NCI-H748 treated with DMSO at 0.1 percent for 48 hours (cell line): ENCODE measurements around the gene PUDP.

Source experiments
- DNase-seq: peaks from one replicate; lab custom pipeline; 2025; lab: John Stamatoyannopoulos, UW

Gene PUDP

DNA sequence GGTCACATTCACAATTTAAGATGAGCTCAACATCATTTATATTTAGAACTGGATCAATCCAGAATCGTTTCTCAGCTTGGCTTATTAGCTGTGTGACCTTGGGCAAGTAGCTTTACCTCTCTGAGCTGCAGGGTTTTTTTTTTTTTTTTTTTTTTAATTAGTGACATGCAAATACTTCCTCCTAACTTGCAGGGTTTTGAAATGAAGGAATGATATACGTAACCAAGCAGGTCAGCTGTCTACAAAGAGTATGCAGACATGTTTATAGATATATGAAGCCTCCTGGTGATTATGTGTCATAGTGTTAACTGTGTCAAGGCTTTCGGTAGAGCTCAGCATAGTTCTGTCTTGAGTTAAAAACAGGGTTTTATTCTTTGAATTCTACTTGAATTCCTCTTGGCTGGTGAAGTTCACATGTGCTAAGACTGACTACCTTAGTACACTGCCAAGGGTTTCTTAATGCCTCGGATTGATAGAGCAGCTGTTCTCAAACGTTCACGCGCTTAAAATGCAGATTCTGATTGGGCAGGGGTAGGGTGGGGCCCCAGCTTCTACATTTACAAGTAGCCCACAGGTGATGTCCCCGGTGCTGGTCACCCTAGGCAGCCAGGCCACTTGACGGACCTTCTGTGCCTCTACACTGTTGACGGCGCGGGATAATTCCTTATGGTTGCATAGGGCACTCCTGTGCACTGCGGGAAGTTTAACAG lies 1.1 kb downstream of the PUDP start:
- peak; percentile 83 for DNase-seq

DNA sequence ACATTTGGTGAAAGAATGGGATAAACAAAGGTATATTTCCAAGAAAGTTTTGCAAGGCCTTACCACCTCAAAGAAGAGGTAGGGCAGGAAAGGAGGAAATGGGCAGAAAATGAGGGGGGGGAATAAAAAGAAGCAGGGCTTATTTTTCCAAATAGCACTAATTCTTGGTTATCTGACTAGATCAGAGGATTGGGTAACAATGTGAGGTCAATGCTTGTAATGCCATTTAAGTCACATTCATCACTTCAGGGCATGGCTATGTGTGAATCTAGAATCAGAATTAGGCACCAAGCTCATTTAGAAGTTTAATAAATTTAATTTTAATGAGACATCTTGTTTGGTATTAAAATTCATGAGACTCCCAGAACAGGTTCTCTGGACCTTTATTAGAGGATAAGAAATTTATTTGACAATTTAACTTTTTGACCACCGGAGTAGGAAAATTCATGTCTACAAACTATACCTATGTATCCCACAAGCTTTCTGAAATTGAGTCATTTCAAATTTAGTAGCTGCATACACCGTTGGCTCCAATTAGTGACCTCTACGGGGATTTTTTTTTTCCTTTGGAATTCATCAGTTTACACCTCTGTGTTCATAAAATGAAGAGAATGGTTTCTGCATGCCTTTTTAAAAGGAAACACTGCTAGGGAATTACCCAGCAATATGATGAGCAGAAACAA lies 1.8 kb downstream of the PUDP start:
- DNase-seq, result no peak

DNA sequence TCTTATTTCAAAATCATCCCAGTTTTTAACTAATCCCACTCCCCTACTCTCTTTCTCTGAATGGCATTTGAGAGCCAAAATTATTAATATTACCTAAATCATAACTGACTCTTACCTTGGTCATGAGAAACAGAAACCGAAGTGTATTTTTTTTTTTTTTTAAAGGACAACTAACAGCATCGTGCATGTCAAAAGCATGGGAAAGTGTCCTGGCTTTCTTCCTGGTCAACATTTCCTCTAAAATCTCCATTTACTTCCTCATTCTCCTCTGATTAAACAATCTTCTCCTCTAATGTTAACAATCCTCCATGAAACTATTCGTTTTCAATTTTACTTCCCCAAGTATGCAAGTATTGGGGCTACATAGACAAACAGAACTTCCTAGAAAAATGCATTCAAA lies 2.5 kb downstream of the PUDP start:
- DNase-seq, result no peak

DNA sequence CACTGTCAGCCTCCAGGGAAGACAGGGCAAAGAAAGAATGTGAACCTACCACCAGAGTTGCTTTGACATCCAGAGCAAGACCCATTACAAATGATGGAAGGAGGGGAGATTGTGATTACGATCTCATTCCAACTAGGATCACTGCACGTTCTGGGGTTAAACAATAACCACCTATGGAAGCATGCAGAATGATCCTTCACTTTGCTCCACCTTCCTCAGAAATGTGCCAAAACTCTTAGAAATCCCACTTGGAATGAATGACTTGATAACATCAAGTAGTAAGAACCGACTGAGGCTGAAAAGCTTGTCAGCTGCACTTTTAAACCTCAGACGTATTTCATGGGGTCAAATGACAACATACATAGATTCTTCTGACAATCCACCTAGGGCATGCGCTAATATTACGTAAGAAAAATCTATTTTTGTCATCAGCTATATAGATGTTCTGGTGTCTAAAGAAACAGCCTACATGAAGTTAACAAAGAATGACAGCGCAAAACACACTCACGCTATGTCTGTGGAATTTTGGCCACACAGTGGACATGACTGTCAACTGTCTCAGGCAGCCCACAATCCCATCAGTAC lies 3.9 kb downstream of the PUDP start:
- DNase-seq, result no peak

DNA sequence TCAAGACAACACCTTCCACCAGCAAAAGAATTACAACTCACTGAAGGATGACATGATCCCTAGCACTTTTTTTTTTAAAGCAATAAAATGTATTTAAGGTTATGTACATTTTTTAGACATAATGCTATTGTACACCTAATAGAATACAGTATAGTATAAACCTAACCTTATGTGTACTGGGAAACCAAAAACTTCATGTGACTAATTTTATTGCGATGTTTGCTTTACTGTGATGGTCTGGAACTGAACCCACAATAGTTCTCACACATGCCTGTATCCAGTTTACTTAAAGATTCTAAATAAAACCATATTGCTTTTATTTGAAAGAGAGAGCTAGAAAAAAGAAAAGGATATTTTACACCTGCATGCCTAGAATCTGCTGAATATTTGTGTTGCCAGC lies 4.9 kb downstream of the PUDP start:
- no peak for DNase-seq

DNA sequence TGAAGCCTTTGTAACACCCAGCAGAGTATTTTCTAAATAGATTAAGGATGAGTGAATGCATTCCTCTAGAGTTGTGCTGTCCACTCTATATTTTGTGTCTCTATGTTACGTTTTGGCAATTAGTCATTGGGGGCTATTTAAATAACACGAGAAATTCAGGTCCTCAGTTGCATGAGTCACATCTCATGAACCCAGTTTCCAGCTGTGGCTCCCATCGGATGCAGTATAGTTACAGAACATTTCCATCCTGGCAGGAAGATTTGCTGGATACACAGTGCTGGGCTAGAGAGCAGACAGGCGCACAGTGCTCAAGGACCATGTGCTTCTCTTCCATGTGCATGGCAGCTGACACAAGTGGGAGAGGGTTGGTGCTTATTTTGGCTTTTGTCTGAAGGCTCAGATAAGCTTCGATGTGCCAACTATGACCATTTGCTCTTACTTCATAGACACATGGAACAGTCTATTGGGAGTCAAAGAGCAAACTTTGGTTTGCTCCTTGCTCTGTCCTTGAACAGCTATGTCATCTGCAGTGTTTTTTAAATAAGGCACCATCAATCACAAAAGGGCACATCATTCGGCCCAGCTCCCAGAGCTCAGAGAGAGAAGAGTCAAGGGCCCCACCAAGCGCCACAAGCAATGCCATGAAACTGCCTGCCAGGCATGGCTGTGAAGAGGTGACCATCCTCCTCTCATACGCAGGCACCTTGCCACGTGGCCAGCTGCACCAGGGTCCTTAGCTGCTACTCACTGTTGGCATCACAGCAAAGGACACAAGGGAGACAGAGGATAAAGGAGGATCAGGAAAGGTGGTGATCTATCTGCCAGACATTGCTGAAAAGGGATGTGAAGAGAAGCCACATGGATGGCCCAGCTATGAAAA lies 8.5 kb downstream of the PUDP start:
- DNase-seq, result no peak

DNA sequence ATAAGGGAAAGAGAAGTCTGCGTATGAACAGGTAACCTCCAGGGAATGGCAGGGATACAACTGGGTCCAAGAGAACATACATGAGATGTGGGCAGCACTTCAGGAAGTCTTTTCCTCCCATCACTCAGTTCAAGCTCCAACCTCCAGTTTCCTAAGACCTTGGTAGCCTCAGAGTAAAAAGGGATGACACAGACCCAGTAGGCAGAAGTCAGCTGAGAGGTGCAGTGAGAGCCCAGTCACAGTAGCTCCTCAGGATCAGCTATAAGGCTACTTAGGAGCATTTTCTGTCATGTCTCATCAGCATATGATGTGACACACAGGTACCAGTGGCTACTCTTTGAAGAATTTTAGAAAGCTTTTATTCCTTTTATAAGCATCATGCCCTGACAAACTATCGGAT lies 13.0 kb downstream of the PUDP start:
- no peak for DNase-seq

DNA sequence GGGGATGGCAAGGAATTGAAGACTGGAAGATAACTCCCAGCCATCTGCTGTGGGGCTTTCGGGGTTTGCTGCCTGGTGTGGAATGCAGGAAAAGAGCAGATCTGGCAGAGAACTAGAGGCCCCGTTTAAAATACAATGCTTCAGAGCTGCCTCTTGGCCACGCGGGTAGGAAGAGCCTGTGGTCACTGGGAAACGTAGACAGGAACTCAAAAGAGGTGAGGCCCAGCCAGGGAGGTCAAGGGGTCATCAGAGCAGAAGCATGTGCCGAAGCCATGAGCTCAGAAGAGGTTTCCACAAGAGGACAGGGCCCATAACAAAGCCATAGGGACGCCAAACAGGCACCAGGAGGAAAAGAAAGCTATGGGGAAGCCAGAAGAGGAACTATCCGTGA lies 14.9 kb downstream of the PUDP start:
- DNase-seq, result no peak

DNA sequence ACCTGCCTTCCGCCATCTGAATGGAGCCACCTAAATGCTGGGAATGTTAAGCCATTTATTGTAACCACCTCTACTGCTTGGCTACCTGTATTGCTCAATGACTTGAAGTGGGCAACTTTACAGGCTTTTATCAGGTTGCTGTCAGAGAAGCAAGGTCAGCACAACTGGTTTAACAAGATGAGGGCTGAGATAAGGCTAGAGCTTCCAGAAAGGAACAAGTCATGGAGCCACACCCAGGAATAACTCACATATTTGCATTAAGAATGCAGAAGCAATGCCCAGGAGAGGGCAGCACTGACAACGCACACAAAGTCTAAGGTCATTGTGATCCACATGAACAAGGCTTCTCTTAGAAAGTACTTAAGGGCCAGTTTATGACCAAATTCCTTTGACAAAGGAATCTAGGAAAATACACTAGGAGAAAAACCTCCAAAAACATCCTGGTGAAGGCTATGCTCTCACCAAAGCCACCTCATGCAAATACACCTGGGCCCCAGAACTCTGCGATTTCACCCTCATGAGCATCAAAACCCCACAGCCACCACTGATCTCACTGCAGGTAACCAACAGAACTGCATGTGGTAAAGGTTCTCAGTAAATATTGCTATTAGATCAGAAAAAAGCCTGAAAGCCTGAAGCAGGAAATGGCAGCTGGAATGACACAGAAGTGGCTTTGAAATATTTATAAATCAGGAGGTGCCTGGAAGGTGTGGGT lies 15.5 kb downstream of the PUDP start:
- peak; percentile 41 for DNase-seq

DNA sequence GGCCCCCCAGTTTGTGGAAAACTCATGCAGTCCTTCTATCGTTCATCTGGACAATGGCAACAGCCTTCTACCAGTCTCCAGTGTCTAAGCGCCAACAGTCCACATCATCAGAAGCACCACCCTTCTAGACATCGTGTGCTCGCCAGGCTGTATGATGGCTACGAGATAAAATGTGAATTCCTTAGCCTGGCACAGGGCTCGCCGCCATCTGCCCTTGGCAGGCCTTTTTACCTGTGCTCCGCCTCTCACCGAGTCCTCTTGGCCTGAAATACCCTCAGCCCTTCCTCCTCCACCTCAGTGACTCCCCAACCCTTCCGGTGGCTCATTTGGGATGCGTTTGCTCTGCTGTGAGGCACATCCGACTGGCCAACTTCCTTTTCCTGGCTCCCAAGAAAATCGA lies 16.3 kb downstream of the PUDP start:
- no peak for DNase-seq

DNA sequence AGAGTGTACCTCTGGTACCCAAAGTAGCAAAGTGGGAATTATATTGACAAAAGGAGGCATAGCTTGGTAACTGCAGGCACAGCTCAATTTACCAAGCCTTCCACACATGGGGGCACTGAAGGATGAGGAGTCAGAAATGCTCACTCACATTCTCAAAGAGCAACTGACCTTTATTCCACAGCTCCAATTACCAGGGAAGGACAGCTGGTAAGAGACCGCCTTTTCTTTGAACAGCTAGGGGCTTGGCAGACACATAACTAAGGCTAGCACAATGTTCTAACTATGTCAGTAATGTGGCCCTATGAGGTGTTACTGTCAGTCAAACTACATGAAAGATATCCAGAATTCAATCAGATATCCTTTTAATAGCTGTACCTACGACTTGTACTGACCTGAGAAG lies 20.9 kb downstream of the PUDP start:
- DNase-seq, result no peak

DNA sequence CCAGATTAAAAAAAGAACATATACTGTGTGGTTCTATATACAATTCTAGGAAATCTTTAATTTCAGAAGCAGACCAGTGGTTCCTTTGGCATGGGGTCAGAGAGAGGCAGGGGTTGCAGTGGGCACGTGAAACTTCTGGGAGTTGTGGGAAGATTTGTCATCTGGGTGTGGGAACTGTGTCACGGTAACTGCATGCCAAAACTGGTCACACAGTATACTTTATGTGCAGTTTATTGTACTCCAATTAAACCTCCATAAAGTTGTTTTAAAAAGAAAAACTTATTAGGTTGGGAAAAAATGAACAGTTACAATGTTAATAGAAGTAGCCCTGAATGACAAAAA lies 27.1 kb downstream of the PUDP start:
- DNase-seq, result no peak

DNA sequence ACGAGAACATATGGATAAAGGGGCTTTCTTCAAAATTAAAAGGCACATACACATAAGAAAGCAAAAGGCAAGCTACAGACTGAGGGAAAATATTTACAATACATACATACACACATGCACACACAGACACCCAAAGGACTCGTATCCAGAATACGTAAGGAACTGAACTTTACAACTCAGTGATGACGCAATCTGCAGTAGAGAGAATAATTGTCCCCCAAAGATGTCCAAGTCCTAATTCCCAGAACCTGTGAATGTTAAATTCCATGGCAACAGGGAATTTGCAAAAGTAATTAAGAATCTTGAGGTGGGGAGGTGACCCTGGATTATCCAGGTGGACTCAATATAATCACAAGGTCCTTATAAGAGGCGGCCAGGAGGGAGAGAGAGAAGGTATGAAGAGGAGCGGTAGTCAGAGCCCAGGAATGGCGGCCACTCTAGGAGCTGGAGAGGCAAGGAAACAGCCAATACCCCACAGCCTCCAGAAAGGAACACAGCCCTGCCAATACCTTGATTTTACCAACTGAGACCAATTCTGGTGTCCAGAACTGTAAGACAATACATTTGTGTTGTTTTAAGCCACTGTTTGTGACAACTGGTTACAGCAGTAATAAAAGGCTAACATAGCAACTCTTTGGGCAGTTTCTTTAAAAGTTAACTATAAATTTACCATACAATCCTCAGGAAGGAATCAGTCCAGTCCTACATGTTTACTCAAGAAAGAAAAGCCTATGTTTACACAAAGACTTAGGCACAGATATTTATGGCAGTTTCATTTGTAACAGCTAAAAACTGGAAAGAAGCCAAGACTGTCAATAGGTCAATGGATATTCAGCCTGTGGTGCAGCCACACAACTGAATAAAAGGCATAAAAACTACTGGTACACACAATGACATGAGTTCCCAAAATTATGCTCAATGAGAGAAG lies 27.7 kb downstream of the PUDP start:
- DNase-seq, result peak; percentile 85

DNA sequence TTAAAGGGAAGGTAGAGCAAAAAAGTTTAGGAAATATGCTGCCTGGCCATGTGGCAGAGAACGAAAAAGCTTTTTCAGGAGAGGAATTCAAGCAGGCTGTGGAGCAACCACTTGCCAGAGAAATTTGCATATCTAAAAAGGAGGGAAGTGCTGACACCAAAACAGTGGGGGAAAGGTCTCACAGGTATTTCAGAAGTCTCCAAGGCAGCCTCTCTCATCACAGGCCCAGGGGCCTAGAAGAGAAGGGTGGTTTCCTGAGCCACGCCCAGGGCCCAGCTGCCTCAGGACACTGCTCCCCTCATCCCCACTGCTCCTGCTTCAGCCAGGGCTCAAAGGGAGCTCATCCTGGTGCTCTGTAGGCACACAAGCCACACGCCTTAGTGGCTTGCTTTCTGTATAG lies 30.4 kb downstream of the PUDP start:
- no peak for DNase-seq

DNA sequence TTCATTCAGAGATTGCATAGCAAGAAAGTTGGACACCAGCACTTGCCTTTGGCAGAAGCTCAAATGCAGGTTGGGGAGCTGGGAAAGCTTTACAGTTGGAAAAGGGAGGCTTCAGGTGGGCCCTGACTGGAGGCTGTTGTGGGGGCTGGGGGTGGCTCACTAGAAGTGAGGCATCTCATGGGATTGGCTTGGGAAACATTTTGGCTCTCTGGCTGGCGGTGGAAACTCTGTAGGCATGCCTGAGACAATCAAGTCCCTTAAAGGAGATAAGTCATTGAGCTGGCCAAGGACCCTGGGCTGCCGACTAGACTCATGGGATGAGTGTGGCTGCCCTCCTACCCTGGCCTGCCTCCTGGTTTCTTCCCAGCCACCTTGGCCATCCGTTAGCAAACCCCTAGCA lies 31.9 kb downstream of the PUDP start:
- DNase-seq, result no peak

DNA sequence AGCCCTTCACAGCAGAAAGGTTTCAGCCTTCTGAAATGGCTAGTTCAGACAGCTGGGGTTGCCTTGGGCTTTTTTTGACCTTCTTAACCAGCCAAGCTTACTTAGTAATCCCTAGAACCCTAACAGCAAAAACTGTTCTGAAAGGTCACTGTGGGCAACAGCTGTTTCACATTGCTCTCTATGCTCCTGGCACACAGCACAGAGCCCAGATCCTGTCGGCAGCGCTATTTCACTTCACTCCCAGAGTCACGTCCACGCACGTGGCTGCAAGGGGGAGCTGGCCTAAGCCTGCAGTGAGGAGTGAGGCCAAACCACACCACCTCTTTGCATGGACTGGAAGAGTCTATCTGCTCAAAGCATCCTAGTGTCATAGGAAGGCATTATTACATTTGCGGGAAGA lies 32.4 kb downstream of the PUDP start:
- no peak for DNase-seq

DNA sequence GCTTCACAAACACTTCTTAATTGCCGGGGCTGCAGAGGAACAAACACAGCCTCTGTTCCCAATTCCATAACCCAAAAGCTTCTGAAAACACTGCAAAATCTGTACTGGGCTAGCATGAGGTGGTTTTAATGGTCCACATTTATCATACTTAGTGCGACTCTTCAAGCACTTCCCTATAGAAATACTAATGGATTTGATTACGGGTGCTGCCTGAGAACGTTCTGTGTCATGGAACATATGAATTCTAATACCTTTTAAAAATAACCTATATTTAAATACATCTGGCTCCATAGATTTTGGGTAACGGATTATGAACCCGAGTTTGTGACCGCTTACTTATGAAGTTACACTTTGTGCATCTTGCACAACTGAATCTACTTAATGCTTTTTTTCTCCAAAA lies 35.9 kb downstream of the PUDP start:
- no peak for DNase-seq

DNA sequence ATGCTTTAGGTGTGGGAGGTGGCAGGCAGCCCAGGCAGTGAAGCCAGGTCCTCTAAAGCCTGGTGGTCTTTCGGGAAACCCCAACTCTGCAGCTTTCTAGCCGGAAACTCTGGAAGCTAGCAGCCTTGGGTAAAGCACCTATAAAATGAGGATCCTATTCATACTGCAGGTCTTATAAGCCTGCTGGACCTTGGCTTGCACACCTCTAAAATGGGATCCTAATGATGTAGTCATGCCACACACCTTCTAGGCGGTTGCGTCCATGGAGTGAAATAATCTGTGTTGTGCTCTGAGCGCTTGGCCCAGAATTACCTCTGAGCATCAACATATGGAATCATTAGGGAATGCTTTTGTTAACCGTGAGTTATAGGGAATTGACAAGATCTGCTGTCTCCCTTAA lies 36.4 kb downstream of the PUDP start:
- DNase-seq, result no peak

DNA sequence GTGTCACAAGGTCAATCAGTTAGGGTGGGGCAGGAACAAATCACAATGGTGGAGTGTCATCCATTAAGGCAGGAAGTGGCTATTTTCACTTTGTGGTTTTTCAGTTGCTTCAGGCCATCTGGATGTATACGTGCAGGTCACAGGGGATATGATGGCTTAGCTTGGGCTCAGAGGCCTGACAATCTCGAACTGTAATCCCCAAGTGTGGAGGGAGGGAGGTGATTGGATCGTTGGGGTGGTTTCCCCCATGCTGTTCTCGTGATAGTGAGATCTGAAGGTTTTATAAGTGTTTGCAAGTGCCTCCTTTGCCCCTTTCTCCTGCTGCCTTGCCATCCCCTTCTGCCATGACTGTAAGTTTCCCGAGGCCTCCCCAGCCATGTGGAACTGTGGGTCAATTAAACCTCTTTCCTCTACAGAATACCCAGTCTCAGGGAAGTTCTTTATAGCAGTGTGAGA lies 37.1 kb downstream of the PUDP start:
- peak; percentile 16 for DNase-seq

DNA sequence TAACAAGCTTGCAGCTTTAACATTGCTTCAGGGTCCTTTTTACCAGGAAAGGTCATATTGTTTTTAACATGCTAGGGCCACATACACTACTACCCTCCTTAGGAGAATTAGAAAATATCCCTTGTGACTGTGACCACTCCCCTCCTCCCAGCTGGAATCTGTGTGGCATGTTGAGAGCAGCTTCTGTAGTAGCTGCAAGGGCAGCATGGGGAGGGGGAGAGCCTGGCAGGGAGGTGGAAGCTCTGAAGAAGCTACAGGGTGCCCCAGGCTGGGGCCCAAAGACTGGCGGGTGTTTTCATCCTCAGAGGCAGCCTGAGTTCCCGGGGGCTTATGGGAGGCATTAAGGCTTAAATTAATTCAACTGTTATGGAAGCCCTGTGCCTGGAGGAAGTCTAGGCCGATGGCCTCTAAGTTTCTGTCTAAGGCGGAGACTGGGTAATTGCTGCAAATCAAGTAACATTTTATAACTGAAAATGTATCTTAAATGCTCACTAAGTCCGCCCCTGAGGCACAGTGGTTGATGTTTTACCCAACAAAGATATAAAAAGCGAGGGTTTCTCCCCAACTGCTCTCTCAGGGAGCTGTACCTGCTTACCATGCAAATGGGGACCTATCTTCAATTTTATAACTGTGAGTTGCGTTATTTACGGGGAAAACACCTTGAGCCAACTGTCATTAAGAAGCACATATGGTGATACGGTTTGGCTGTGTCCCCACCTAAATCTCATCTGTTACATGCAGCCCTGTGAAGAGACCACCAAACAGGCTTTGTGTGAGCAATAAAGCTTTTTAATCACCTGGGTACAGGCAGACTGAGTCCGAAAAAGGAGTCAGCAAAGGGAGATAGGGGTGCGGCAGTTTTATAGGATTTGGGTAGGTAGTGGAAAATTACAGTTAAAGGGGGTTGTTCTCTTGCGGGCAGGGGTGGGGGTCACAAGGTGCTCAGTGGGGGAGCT lies 37.8 kb downstream of the PUDP start:
- DNase-seq, result no peak
